IPS-11a (cell line): Measurements from ENCODE around the gene ZNRF3.
"Not testable (repeated sequence)": the region's sequence is repeated elsewhere in the genome, so short reads cannot be mapped to it uniquely, and the experiment has no call there.

Experiments used
- H3K4me3 ChIP-seq: one replicate; pipeline ENCODE4 v1.5.1; 2013; ENCODE audit warnings: low read depth, low read length, control low read depth

ZNRF3 gene

GRCh38 chr22:28883917-28884746 is 760 bp downstream of the ZNRF3 start:
- H3K4me3 ChIP-seq = peak overlapping the region; percentile 79

GRCh38 chr22:28884747-28885350 is 1.5 kb downstream of the ZNRF3 start:
- H3K4me3 ChIP-seq = peak overlapping the region; percentile 79

DNA sequence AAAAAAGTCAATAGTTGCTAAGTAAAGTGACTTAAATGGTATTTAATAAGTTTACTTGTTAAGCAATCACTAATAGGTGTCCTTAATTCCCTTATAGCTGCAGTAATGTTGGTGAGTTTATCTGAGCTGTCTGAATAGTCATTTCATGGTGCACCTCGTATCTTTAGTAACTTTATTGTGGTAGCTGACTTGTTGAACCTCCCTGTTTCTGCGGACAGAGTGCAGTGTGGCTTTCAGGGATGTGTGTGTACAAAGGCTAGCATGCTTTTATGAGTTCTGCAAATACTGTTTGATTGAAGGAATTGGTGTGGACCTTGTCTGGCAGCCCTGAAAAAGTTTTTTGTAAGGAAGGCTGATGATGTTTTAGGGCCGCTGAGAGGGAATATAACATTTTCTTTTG is 2.6 kb downstream of the ZNRF3 start:
- H3K4me3 ChIP-seq = no peak overlapping the region

DNA sequence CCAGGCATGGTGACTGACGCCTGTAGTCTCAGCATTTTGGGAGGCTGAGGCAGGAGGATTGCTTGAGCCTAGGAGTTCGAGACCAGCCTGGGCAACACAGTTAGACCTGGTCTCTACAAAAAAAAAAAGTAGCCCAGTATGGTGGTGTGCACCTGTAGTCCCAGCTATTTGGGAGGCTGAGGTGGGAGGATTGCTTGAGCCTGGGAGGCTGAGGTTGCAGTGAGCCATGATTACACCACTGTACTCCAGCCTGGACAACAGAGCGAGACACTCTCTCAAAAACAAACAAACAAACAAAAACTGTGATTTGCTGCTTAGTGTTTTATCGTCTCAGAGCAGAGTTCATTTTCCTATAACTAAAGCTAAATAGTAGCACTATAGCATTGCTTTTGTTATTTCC is 3.3 kb downstream of the ZNRF3 start:
- H3K4me3 ChIP-seq = not testable (repeated sequence)

DNA sequence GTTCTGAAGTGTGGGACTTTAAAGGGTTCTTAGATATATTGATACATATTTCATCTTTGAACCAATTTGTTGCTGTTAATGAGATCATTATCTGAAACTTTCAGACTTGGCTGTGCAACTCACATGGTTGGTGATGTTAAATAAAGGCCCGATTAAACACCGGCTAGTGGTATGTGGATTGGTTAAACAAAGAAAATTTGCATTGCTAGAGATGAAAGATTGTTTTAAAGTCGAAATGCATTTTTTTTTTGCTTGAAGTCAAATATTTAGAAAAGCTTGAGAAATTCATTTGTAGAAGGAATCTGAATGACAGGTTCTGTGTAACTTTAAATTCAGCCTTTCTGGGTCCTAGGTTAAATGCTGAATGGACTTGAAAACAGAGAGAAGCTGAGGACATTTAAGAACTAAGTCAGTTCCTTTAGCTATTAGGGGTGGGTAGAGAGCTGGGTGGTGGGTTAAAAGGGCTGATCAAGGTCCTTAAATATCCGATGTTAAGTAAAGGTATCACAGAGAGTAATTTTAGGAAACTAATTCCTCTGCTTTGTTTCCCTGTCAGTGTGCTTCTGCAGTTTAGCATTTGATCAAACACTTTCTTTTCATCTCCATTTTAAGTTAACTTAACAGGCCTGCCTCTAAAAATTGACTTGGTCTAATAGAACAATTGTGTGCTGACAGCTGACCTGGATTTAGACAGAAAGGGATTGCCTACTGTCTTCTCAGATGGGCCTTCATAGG is 4.5 kb downstream of the ZNRF3 start:
- no peak overlapping the region for H3K4me3 ChIP-seq

- H3K4me3 ChIP-seq = no peak overlapping the region
Measured at GRCh38 chr22:28889478-28890024, 6.2 kb downstream of the ZNRF3 start.

- no peak overlapping the region for H3K4me3 ChIP-seq
Measured at GRCh38 chr22:28891156-28891733, 7.9 kb downstream of the ZNRF3 start.

DNA sequence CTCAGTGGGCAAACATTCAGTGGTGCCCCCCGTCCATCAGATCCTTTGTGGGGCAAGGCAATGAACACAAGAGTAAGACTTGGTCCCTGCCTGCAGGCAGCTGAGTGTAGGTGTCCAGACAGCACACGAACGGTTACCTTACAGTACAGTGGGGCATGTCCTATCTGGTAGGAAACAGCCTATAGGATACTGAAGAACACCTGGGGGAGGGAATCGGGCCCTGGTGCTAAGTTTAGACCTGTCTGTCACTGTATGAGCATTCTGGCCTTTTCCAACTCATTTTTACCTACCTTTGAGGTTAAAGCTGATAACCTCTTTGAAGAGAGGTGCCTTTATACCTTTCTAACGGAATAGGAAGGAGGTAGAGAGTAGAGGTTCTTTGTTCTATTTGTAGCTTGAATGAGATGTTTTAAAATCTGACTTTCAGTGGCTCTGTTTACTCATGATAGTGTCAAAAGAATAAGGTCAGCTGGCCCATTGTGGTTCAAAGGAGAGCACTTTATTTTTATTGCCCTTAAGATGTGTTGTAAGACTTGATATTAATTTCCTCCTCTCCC is 8.9 kb downstream of the ZNRF3 start:
- no peak overlapping the region for H3K4me3 ChIP-seq

DNA sequence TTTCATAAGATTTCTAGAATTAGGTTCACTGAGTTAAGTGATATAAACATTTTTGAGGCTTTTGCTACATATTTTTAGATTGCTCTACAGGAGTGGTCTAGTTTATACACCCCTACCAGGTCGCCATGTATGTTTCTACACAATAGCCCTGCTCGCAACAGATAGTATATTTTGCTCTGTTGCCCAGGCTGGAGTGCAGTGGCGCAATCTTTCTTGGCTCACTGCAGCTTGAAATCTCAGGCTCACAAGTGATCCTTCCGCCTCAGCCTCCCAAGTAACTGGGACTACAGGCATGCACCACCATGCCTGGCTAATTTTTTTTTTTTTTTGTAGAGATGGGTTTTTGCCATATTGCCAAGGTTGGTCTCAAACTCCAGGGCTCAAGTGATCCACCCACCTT is 10.4 kb downstream of the ZNRF3 start:
- H3K4me3 ChIP-seq = no peak overlapping the region

DNA sequence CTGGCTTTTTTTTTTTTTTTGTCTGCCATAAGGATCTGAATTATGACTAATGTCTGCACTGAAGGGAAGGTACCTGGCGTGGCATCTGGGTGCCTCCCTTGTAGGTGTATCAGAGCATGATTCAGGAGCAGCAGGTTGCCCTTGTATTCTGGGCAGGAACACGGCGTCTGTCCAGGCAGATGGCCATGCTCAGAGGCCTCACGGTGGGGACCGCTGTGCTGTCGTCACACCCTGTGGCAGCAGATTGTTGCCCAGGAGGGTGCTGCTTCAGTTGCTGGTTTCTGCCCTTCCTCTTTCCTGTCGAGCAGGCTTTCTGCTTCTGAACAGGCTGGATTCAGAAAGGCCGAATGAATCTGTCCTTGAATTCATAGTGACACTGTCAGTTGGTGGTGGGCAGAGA is 11.0 kb downstream of the ZNRF3 start:
- H3K4me3 ChIP-seq = no peak overlapping the region

GRCh38 chr22:28894807-28895206 is 11.4 kb downstream of the ZNRF3 start:
- no peak overlapping the region for H3K4me3 ChIP-seq

DNA sequence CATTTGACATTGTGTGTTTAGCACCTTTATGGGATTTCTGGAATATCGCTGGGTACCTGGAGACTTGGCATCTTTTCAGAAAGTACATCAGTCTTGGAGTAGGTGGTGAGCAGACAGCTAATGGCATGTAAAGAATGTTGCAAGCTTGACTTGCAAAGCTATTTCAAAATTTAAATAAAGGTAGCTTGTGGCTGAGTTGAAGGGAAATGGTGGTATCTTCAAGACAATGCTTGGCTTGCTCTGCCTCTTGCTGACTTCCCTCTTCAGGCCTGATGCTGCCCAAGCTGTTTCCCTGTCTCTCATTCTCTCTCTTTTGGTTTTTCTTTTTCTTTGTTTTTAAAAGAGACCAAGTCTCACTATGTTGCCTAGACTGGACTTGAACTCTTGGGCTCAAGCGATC is 13.2 kb downstream of the ZNRF3 start:
- no peak overlapping the region for H3K4me3 ChIP-seq

GRCh38 chr22:28898233-28898629 is 14.9 kb downstream of the ZNRF3 start:
- no peak overlapping the region for H3K4me3 ChIP-seq

- H3K4me3 ChIP-seq = no peak overlapping the region
Measured at GRCh38 chr22:28899199-28899853, 16.0 kb downstream of the ZNRF3 start.

DNA sequence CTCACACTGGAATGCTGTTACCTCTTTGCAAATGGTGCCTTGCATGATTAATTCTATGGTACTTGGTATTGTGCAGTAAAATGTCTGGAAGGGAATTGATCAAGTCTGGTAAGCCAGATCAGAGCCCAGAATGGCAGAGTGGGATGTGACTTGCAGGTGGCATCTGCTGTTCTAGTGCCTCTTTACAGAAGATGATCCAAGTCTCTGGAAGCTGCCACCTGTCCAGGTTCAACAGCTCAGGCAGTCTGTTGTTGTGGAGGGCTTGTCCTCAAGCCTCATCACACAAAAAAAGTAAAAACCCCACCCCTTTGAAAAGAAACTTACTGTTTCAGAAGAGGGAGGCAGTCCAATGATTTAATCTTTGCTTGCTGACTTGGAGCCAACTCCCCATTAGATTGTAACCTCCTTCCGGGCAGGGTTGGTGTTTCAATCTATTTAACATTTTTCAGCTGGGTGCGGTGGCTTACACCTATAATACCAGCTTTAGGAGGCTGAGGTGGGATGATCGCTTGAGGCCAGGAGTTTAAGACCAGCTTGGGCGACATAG is 17.1 kb downstream of the ZNRF3 start:
- H3K4me3 ChIP-seq = no peak overlapping the region

DNA sequence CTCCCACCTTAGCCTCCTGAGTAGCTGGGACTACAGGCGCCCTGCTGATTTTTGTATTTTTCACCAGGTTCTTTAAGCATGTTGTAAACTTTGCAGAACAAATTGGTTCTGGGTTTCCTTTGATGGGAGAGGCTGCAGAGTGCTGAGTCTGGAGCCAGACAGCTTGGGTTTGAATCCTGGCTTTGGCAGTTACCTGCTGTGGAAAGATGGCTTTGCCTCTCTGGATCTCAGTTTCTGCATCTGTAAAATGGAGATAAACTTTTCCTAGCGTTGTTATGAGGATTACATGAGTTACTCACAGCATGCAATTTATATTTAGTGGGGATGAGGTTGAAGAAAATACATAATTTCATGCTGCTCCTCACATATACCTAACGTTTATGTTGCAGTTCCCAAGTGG is 19.1 kb downstream of the ZNRF3 start:
- H3K4me3 ChIP-seq = no peak overlapping the region

- no peak overlapping the region for H3K4me3 ChIP-seq
Measured at GRCh38 chr22:28903080-28903479, 19.7 kb downstream of the ZNRF3 start.

- no peak overlapping the region for H3K4me3 ChIP-seq
Measured at GRCh38 chr22:28903729-28904128, 20.4 kb downstream of the ZNRF3 start.

DNA sequence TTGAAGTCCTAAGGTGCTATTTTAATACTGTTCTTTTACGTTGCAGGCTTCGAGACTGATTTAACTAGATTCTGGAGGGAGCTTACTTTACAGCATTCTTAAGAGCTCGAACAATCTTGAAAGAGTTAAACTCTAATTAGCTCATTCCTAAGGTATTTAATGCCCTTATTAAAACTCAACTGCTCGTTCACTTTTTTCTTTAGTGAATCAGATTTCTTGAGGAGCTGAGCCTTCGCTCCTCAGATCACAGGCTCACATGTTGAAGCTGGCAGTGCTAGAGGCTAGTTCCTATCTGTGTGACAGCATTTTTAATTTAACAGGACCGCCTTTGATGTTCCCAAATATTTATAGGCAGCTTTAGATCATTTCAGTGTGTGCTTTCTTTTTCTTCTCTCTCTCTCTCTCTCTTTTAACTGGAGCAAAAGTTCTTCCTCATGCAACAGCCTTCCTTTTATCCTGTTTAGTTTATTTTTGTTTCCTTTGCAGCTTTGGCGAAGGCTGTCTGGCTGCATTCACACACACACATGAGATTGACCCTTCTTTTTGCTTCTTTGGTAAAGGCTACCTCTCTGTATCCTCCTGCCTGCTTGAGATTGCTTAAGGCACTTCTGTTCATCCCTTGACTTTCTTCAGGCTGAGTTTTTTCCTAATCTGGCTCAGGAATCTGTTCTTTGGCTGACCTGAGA is 21.0 kb downstream of the ZNRF3 start:
- H3K4me3 ChIP-seq = no peak overlapping the region
